A549 (cell line): ENCODE results near the gene ACAD11.

Source experiments
- EP300 ChIP-seq, 2 experiments: fragments of >200 bp; sonication (Bioruptor Twin); formaldehyde crosslinking; IDR thresholded peaks; 2 replicates in 1 of 2; 3 replicates in 1 of 2; pipeline ENCODE4 v1.6.1; 2016 to 2017
- POLR2A ChIP-seq: IDR thresholded peaks from 2 replicates; pipeline ENCODE4 v1.6.1; 2012; ENCODE audit warnings: mild to moderate bottlenecking, low read length
- REST ChIP-seq: fragments of 200-600 bp; sonication (generic); IDR thresholded peaks from 2 replicates; pipeline ENCODE4 v1.6.1; 2016; ENCODE audit warnings: antibody characterized with exemption, mild to moderate bottlenecking, moderate library complexity
- ZFP36 ChIP-seq: fragments of 450-650 bp; IDR thresholded peaks from 2 replicates; pipeline ENCODE4 v1.6.1; 2014; ENCODE audit warnings: borderline replicate concordance; ENCODE audit not compliant: partially characterized antibody
- TF ChIP-seq, protein P1 (sequence below): fragments of >200 bp; sonication (Bioruptor Twin); formaldehyde crosslinking; IDR thresholded peaks from 3 replicates; pipeline ENCODE4 v1.5.1; 2016

GRCh38 chr3:132545471-132545870, 114.1 kb downstream of the ACAD11 start:
- TF ChIP-seq, protein P1, sequence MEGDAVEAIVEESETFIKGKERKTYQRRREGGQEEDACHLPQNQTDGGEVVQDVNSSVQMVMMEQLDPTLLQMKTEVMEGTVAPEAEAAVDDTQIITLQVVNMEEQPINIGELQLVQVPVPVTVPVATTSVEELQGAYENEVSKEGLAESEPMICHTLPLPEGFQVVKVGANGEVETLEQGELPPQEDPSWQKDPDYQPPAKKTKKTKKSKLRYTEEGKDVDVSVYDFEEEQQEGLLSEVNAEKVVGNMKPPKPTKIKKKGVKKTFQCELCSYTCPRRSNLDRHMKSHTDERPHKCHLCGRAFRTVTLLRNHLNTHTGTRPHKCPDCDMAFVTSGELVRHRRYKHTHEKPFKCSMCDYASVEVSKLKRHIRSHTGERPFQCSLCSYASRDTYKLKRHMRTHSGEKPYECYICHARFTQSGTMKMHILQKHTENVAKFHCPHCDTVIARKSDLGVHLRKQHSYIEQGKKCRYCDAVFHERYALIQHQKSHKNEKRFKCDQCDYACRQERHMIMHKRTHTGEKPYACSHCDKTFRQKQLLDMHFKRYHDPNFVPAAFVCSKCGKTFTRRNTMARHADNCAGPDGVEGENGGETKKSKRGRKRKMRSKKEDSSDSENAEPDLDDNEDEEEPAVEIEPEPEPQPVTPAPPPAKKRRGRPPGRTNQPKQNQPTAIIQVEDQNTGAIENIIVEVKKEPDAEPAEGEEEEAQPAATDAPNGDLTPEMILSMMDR: no peak
- TF ChIP-seq POLR2A (no peak), REST (no peak), ZFP36 (no peak), EP300 (IDR thresholded peaks at IDR 0.05) (no peak)
